Esophagus squamous epithelium (tissue), 5 donors: ENCODE measurements around the gene SHISA3. TPM values are rescaled to one million over a fixed set of nuclear protein-coding genes. Genes with fewer than 3 reads are reported as not detected.

ENCODE experiments used
- DNase-seq: peaks from one replicate; lab custom pipeline; 2025; lab: John Stamatoyannopoulos, UW
- H3K27ac ChIP-seq, 4 donors: fragments of 200-600 bp; sonication (generic); one replicate each; pipeline ENCODE4 v1.5.1; 2016 to 2019; ENCODE audit warnings: mild to moderate bottlenecking in 1 of 4
- H3K27me3 ChIP-seq, 4 donors: fragments of 200-600 bp; sonication (generic); 1 replicate in 3 of 4; 2 replicates in 1 of 4; pipeline versions ENCODE4 v1.5.1 to v1.6.0; 2017 to 2021; ENCODE audit warnings: antibody characterized with exemption in 1 of 4
- H3K36me3 ChIP-seq, 3 donors: fragments of 200-600 bp; sonication (generic); one replicate each; pipeline ENCODE4 v1.5.1; 2016 to 2019
- H3K4me1 ChIP-seq, 3 donors: fragments of 200-600 bp; sonication (generic); one replicate each; pipeline ENCODE4 v1.5.1; 2017 to 2019
- H3K4me3 ChIP-seq, 4 donors: fragments of 200-600 bp; sonication (generic); 1 replicate in 3 of 4; 2 replicates in 1 of 4; pipeline ENCODE4 v1.5.1; 2016 to 2019; ENCODE audit warnings: mild to moderate bottlenecking in 2 of 4, moderate library complexity in 1 of 4
- H3K9me3 ChIP-seq, 3 donors: fragments of 200-600 bp; sonication (generic); one replicate each; pipeline ENCODE4 v1.5.1; 2016 to 2019
- POLR2A ChIP-seq, 4 donors: fragments of 450-650 bp; IDR thresholded peaks; one replicate each; pipeline ENCODE4 v1.6.1; 2017; ENCODE audit warnings: antibody characterized with exemption in 4 of 4, mild to moderate bottlenecking in 4 of 4, moderate library complexity in 3 of 4
- WGBS, 2 donors: methylation state at CpG; one replicate each; pipeline ENCODE4 v1.1.5; 2018; 5-methylcytosine and 5-hydroxymethylcytosine counted together
- intact Hi-C: fragments of 100-400 bp; cut with DNase I; formaldehyde crosslinking; loops from one replicate; pipeline ENCODE4 v1.15.0; 2022
- total RNA-seq, 4 donors: library from RNA; depleted of rRNA; stranded (reverse); fragments of >200 nt; gene quantifications; one replicate each; pipeline ENCODE4 v1.1.0, GENCODE V29; 2016
- TF ChIP-seq, protein P1 (sequence below), 6 experiments: fragments of 450-650 bp in 4 of 6; fragments of 200-600 bp in 2 of 6; sonication (generic) in 2 of 6; IDR thresholded peaks; one replicate each; pipeline ENCODE4 v1.5.1; 2016 to 2019; ENCODE audit warnings: antibody characterized with exemption in 6 of 6, mild to moderate bottlenecking in 4 of 6, moderate library complexity in 4 of 6
- donor health status: DM: yes; HTN: yes; CAD: no.

Gene SHISA3
- total RNA-seq, 4 donors from 2014 or later: 0.18 to 1.5 (median 0.64) TPM; not detected in 1

DNA sequence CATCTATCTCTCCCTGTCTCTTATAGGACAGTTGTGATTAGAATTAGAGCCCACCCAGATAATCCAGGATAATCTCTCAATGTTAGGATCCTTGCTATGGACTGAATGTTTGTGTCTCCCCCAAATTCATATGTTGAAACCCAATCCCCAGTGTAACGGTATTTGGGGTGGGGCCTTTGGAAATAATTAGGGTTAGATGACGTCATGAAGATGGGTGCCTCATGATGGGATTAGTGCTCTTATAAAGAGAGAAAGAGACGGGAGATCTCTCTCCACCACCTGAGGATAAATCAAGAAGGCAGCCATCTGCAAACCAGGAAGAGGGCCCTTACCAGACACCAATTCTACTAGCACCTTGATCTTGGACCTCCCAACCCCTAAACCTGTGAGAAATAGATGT is 33.7 kb upstream of the SHISA3 start:
- Histone ChIP-seq H3K9me3 (no peaks in the 10 kb centered on the region), H3K36me3 (no peaks in the 10 kb centered on the region), H3K27me3 (no peaks in the 10 kb centered on the region), H3K27ac (no peak overlapping the region), H3K4me3 (no peak overlapping the region), H3K4me1 (peaks cover 0 to 5% (median 0%) of the 10 kb centered on the region in 3 donors)
- intact Hi-C loops: no loop called here
- no peak for DNase-seq
- TF ChIP-seq, protein P1, sequence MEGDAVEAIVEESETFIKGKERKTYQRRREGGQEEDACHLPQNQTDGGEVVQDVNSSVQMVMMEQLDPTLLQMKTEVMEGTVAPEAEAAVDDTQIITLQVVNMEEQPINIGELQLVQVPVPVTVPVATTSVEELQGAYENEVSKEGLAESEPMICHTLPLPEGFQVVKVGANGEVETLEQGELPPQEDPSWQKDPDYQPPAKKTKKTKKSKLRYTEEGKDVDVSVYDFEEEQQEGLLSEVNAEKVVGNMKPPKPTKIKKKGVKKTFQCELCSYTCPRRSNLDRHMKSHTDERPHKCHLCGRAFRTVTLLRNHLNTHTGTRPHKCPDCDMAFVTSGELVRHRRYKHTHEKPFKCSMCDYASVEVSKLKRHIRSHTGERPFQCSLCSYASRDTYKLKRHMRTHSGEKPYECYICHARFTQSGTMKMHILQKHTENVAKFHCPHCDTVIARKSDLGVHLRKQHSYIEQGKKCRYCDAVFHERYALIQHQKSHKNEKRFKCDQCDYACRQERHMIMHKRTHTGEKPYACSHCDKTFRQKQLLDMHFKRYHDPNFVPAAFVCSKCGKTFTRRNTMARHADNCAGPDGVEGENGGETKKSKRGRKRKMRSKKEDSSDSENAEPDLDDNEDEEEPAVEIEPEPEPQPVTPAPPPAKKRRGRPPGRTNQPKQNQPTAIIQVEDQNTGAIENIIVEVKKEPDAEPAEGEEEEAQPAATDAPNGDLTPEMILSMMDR (IDR thresholded peaks at IDR 0.05): no peak
- no peak for TF ChIP-seq POLR2A (IDR thresholded peaks at IDR 0.05)
- 70 to 100% methylated on average over 2 to 3 of the region's 3 CpGs for WGBS, 2 donors

- TF ChIP-seq POLR2A (IDR thresholded peaks at IDR 0.05): no peak
- TF ChIP-seq, protein P1 (IDR thresholded peaks at IDR 0.05): no peak
- H3K4me3 ChIP-seq: no peak overlapping the region
These were observed 32.8 kb upstream of the SHISA3 start for GRCh38 chr4:42364266-42365053.

DNA sequence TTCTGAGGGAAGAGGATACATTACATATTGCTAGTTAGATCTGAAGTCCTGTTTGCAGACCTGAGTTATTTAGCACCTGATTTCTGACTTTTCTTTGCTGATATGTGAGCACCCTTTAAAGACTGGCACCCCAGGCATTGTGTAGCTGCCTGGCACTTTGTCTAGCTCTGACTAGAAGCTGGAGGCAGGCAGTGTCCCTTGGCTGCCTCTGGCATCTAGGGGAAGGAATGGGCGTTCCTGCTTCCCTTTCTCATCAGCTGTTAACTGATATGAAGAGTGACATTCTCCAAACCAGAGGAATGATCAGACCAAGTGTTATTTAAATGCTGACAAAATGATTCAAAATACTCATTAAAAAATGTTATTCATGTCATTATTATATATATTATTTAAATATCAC is 30.3 kb upstream of the SHISA3 start:
- Histone ChIP-seq H3K9me3 (no peaks in the 10 kb centered on the region), H3K27ac (no peak overlapping the region), H3K27me3 (no peaks in the 10 kb centered on the region), H3K4me3 (no peak overlapping the region), H3K36me3 (no peaks in the 10 kb centered on the region), H3K4me1 (no peaks in the 10 kb centered on the region)
- WGBS, 2 donors: 53 to 75% methylated on average over 1 of the region's 1 CpG
- DNase-seq: no peak
- intact Hi-C loops: no loop called here
- TF ChIP-seq, protein P1 (IDR thresholded peaks at IDR 0.05): no peak
- TF ChIP-seq POLR2A (IDR thresholded peaks at IDR 0.05): no peak

More at GRCh38 chr4:42364266-42365053, 32.8 kb upstream of the SHISA3 start:
- Histone ChIP-seq H3K27ac (no peak overlapping the region), H3K9me3 (no peaks in the 10 kb centered on the region), H3K36me3 (no peaks in the 10 kb centered on the region), H3K4me1 (peaks cover 0 to 5% (median 0%) of the 10 kb centered on the region in 3 donors), H3K27me3 (no peaks in the 10 kb centered on the region)
- intact Hi-C loops: no loop called here
- DNase-seq: no peak

GRCh38 chr4:42369489-42369888 is 27.8 kb upstream of the SHISA3 start:
- no peak for DNase-seq

More at GRCh38 chr4:42369489-42369888, 27.8 kb upstream of the SHISA3 start:
- TF ChIP-seq, protein P1 (IDR thresholded peaks at IDR 0.05): no peak
- no peak for TF ChIP-seq POLR2A (IDR thresholded peaks at IDR 0.05)
- no peaks in the 10 kb centered on the region for H3K36me3 ChIP-seq
- no peaks in the 10 kb centered on the region for H3K9me3 ChIP-seq
- H3K27me3 ChIP-seq: no peaks in the 10 kb centered on the region
- intact Hi-C loops: no loop called here
- WGBS, 2 donors: 94% methylated on average over 22 of the region's 27 CpGs; no CpG with 5 or more reads in 1 of the 2 donors
- H3K4me3 ChIP-seq: no peak overlapping the region
- no peak overlapping the region for H3K27ac ChIP-seq
- H3K4me1 ChIP-seq: no peaks in the 10 kb centered on the region
